ENCODE results near the gene PLA2G6. TPM values are rescaled to one million over a fixed set of nuclear protein-coding genes. Genes with fewer than 3 reads are reported as not detected.

Gene PLA2G6
- total RNA-seq, 1 experiment from 2014 or later, result 36.0 TPM

DNA sequence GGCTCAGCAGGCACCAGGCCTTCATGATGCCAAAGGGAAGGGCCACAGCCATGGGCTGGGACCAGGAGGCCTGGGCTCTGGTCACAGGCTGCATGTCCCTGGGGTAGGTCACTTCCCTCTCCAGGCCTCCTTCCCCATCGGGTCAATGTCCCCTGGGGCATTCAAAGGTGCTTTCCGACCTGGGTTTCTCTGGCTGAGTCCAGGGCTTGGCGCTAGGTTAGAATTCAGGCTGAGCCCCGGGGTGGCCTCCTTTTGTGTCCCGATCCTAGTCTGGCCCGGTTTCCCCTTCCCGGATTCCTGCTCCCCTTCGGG, 32.3 kb upstream of the PLA2G6 start:
- ChIA-PET RAD21 (ENCODE audit: low non-redundant PET in 1 of 2, low total read pairs in 2 of 2, uncharacterized antibody in 2 of 2, unreplicated experiment in 2 of 2) (no interaction called here), POLR2A (interaction anchor here (1.3 kb wide), 1 partner anchor 12 kb away, joined by 4 read pairs; the partner anchor contains the start of gene MAFF), CTCF (no interaction called here)
- Histone ChIP-seq H3K27ac (ENCODE audit: low read depth, low read length) (no peak overlapping the region), H3K9me3 (ENCODE audit: control insufficient read depth in 1 of 2, insufficient read depth in 1 of 2, low read depth in 1 of 2, low read length in 2 of 2) (no peaks in the 10 kb centered on the region), H3K4me3 (replicated peaks in 1 of 2; ENCODE audit: low read depth in 1 of 2, low read length in 2 of 2) (no peak overlapping the region), H4K20me1 (ENCODE audit: insufficient read depth) (no peaks in the 10 kb centered on the region), H3K9me2 (ENCODE audit: insufficient read depth) (no peaks in the 10 kb centered on the region), H3K9ac (ENCODE audit: low read length) (no peak overlapping the region), H3K4me1 (ENCODE audit: control insufficient read depth in 1 of 2, insufficient read depth in 2 of 2, low read length in 2 of 2) (peaks cover 17 to 45% of the 10 kb centered on the region in 2 experiments), H2AFZ (ENCODE audit: low read depth, low read length, poor library complexity, severe bottlenecking) (no peak overlapping the region), H3K4me2 (ENCODE audit: low read length) (no peak overlapping the region), H3K36me3 (ENCODE audit: control insufficient read depth in 1 of 2, insufficient read depth in 2 of 2, low read length in 2 of 2) (peaks cover 0 to 13% of the 10 kb centered on the region in 2 experiments; a peak in 2 of 4 replicates), H3K27me3 (ENCODE audit: insufficient read depth, low read length) (no peaks in the 10 kb centered on the region), H3K79me2 (ENCODE audit: insufficient read depth, low read length) (peaks cover 37% of the 10 kb centered on the region)
- no TSS peak for BruUV-seq (replicated peaks)
- intact Hi-C loops (cut with micrococcal nuclease), result no loop called here
- no peak for ATAC-seq
- DNase-seq (ENCODE audit: low read depth, low spot score), result no peak
- TF ChIP-seq JUND (IDR thresholded peaks at IDR 0.05), result no peak
- TF ChIP-seq, protein P1, sequence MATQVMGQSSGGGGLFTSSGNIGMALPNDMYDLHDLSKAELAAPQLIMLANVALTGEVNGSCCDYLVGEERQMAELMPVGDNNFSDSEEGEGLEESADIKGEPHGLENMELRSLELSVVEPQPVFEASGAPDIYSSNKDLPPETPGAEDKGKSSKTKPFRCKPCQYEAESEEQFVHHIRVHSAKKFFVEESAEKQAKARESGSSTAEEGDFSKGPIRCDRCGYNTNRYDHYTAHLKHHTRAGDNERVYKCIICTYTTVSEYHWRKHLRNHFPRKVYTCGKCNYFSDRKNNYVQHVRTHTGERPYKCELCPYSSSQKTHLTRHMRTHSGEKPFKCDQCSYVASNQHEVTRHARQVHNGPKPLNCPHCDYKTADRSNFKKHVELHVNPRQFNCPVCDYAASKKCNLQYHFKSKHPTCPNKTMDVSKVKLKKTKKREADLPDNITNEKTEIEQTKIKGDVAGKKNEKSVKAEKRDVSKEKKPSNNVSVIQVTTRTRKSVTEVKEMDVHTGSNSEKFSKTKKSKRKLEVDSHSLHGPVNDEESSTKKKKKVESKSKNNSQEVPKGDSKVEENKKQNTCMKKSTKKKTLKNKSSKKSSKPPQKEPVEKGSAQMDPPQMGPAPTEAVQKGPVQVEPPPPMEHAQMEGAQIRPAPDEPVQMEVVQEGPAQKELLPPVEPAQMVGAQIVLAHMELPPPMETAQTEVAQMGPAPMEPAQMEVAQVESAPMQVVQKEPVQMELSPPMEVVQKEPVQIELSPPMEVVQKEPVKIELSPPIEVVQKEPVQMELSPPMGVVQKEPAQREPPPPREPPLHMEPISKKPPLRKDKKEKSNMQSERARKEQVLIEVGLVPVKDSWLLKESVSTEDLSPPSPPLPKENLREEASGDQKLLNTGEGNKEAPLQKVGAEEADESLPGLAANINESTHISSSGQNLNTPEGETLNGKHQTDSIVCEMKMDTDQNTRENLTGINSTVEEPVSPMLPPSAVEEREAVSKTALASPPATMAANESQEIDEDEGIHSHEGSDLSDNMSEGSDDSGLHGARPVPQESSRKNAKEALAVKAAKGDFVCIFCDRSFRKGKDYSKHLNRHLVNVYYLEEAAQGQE (IDR thresholded peaks at IDR 0.05; ENCODE audit: low read depth), result no peak
- no peak for TF ChIP-seq EZH2phosphoT487 (IDR thresholded peaks at IDR 0.05; ENCODE audit: borderline replicate concordance)
- TF ChIP-seq FOSL1 (IDR thresholded peaks at IDR 0.05; ENCODE audit: low read depth), result no peak
- no peak for TF ChIP-seq SP1 (IDR thresholded peaks at IDR 0.05; ENCODE audit: low read depth)
- no peak for TF ChIP-seq RAD21 (IDR thresholded peaks at IDR 0.05; ENCODE audit: low read depth)
- TF ChIP-seq TCF7L2 (IDR thresholded peaks at IDR 0.05; ENCODE audit: borderline replicate concordance, extremely low read depth, insufficient read depth, insufficient read length), result no peak
- TF ChIP-seq, protein P2, sequence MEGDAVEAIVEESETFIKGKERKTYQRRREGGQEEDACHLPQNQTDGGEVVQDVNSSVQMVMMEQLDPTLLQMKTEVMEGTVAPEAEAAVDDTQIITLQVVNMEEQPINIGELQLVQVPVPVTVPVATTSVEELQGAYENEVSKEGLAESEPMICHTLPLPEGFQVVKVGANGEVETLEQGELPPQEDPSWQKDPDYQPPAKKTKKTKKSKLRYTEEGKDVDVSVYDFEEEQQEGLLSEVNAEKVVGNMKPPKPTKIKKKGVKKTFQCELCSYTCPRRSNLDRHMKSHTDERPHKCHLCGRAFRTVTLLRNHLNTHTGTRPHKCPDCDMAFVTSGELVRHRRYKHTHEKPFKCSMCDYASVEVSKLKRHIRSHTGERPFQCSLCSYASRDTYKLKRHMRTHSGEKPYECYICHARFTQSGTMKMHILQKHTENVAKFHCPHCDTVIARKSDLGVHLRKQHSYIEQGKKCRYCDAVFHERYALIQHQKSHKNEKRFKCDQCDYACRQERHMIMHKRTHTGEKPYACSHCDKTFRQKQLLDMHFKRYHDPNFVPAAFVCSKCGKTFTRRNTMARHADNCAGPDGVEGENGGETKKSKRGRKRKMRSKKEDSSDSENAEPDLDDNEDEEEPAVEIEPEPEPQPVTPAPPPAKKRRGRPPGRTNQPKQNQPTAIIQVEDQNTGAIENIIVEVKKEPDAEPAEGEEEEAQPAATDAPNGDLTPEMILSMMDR (IDR thresholded peaks at IDR 0.05 in 2 of 3, conservative IDR thresholded peaks at IDR 0.05 in 1 of 3; ENCODE audit: borderline replicate concordance in 1 of 3, insufficient read depth in 1 of 3, low read depth in 2 of 3, low read length in 2 of 3), result no peak
